Activated T-helper 9 cell treated with anti-CD3 and anti-CD28 coated beads, Interleukin-2, amount 50 U/mL, for 16 hours (primary cell): Measurements from ENCODE around the gene LPP.

Source experiments
- DNase-seq: peaks from one replicate; pipeline ENCODE4 v3.0.0-alpha.2; 2020; ENCODE audit warnings: low read depth

The LPP gene

DNA sequence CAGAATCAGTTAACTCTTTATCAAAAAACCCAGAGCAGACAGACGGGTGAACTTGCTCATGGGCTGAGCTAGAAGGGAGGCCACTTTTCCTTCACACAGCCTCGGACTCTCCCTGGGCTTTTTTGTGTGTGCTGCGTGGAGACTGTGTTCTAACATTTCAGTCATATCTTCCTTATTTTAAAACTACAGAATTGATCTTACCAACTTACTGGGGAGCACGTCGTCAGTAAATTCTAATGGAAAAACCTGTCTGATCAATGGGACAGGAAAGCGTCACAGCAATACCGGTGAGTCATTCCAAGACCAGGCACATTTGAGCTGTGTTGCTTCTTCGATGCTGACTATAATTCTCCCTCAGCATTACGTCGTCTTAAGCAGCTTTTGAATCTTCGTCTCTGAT, 145.1 kb downstream of the LPP start:
- no peak for DNase-seq

DNA sequence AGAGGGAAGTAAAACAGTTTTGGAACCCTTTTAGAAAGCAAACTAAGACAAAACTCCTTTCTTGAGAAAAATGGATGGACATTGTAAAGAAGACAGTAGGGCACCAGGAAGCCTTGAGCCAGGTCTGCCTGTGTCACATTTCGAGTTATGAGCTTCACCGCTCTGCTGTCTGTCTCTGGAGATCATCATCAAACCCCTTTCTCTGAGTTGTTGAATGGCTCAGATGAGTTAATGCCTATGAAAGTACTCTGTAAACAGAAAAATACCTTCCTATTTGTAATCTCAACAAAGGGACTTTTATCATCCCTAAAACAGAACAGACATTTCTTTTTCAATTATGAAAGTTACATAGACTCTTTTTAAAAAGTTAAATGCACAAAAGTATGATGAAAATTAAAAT, 145.8 kb downstream of the LPP start:
- no peak for DNase-seq

DNA sequence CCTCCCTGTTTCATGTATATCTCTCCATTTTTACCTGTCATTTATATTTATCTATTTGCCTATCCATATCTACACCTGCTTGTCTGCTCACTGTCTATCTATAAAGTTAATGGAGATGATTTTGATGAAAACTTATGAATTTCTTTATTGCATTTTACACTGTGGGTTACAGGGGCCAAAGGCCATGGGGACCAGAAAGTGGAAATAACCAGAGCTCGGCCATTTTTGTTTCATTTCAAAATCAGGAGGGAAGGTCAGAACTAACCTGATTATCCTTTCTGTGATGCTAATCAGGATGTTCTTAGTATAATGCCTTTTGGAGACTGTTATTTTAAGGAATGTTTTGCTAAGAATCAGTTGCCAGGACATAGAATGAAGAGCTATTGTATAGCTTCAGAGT, 147.2 kb downstream of the LPP start:
- DNase-seq = no peak

DNA sequence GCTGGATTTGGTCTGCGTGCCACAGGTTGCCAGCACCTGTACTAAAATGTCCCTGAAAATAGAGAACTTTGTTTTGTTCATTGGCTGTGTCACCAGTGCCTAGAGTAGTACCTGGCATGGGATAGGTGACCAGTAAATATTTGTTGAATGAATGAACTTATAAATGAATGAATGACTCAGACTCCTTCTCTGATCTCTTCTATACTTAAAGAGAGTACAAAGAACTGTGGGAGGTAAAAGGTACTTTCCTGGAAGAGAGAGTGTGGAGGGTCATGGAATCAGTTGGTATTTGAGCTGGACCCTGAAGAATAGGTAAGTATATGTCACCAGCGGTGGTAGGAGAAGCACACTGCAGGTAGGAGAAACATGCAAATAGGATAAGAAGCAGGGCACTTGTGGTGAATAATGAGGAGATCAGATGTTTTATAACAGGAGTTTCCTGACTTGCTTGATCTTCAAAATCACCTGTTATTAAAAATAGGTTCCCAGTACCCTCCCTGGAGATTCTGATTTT, 149.4 kb downstream of the LPP start:
- no peak for DNase-seq

DNA sequence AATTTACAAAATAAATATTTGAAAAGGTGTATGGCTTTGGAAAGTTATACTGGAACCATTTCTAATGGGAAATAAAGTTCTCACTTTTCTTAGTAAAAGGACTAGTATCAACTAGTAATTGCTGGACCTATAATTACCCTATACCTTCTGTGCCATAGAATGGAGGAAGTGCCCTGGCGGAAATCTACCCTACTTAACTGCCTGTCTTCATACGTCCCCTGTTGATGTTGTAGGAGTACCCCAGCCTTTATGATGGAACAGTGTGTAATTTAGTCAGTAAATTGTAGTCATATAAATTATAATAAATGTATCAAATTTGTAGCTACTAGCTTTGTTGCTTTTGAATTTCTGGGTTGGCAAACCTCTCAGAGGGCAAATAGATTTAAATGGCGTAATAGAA, 149.9 kb downstream of the LPP start:
- no peak for DNase-seq

DNA sequence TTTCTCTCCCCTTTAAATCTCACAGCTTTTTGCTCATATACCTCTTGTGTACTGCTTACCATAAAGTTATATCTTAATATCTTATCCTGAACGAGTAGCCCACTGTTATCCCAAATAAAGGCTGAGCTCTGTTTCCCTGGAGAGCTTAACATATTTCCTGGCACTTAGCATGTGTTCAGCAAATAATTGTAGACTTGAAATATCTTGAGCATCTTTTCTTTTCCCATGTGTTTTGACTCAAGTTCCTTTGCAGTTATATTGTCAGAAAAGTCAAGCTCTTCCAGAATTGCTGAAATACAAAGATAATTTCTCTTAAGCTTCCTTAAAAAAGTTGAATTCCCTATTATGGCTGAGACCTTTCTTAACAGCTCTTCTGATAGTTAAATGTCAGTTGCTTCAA, 150.5 kb downstream of the LPP start:
- no peak for DNase-seq

DNA sequence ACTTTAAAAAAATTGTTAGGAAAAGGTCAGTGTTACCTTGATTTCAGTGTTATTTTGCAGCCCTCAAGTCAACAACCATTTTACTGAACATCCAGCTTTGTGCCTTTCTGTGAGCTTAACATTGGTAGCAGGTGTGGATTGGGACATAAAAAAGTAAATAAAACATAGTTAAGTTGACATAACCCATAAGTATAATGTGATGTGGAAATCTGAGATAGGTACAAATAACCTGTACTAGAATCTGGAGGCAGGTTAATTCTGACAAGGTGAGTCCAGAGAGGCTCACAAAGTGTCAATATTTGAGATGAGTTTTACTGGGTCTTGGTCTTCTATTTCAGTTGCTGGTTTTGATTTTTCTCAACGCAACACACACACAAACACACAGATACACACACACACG, 151.3 kb downstream of the LPP start:
- DNase-seq = no peak

DNA sequence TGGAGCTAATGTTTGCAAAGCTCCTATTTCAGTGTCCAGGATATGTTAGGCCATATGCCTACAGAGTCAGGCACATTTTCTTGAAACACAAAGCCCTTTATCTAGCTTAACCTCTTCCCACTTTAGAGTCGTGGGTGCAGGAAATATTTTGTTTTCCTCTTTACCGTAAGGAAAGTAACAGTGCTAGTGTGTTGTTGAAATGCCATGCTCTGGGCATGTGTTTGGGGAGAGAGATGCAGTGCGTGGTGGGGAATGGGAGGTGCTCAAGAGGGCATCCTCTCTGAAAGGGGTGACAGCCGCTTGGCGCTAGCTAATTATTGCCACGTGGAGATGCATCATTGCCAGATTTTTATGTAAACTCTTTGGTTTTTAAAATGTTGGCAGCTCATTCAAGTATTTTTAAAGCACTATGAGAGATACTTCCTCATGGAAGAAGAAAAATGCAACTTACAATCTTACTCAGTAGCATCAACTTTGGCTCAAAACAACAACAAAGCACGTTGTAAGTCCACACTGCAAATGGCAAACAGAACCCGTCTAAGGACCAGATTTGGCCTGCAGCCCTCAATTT, 152.6 kb downstream of the LPP start:
- no peak for DNase-seq

DNA sequence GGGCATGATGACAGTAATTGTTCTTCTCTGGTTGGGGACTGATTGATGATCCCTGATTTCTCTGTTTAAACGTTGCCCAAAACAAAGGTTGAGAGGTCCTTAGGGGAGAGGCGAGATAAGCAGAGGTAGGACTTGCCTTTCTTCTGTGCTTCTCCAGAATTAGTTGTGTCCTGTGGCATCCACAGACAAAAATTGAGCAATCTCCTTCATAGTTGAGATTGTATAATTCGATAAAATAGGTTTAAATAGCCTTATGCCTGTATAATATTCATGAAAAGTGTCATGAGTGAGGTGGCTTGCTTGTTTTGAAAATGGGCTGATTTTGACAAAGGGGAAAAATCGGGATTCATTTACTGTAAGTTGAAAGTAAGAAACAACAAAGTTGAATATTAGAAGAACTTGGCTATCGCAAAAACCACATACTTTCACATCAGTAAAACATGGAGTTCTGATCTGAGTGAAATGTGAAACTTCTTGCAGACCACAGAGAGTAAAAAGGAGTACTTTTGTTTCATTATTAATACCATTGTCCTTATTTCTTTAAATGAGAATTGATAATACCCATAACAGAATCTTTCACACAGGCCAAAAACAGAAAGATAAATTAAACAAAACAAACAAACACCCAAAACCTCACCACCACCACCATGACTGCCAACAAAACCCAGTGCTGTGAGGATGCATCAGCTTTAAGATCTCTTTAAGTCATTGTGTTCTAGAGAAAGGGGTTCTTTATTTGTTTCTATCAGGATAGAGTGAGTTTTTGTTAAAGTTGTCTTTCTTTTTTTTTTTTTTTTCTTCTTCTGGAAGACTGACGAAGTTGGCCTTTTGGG, 155.7 kb downstream of the LPP start:
- no peak for DNase-seq

DNA sequence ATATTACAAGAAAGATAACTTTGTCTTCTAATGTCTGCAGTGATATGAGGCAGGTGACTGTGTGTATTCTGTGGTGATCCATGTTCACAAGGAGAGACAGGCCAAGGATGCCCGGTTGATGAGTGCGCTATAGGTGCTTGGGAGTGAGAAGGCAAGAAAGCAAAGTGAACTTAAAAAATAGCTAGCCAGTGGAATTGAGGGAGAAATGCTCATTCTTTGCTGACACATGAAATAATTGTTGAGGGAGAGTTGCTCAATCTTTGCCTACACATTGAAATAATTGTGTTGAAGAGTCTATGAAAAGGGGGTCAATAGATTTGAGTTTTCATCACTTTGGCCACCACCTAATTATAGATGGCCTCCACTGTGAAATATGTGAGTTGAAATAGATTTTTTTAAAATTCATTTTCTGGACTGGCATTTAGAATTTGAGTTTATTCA, 156.3 kb downstream of the LPP start:
- no peak for DNase-seq

DNA sequence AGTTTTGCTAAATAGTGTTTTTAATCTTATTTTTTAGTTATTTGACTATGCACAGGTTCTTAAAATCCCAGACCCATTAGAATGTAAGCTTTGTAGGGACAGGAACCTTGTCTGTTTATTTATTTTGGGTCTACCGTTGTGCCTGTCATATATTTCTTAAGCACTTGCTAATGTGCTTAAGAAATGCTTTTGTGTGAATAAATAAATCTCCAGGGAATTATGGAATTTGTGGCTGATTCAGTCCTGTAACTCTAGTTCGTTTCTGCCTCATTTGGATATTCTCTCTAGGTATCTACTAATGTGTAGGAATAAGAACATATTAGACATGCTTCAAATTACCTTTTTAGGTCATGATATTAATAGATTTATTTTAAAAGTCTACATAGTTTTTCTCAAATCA, 161.6 kb downstream of the LPP start:
- DNase-seq = no peak

DNA sequence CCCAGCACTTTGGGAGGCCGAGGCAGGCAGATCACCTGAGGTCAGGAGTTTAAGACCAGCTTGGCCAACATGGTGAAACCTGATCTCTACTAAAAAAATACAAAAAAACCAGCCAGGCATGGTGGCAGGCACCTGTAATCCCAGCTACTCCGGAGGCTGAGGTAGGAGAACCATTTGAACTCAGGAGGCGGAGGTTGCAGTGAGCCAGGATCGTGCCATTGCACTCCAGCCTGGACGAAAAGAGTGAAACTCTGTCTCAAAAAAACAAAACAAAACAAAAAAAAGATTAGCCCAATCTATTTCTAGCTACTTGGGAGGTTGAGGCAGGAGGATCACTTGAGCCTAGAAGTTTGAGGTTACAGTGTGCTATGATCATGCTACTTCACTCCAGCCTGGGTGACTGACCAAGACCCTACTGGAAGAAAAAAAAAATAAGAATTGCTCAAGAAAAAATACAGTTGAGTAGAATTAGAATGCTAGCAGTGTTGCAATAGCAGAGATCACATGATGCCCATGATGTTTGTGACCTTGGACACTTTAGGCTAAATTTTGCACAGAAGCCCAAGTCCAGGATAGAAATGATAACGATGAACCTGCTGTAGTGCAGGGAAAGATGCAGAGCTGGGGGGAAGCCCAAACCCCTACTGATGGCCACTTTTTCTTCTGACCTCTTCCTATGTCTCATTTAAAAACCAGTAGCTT, 162.2 kb downstream of the LPP start:
- no peak for DNase-seq

DNA sequence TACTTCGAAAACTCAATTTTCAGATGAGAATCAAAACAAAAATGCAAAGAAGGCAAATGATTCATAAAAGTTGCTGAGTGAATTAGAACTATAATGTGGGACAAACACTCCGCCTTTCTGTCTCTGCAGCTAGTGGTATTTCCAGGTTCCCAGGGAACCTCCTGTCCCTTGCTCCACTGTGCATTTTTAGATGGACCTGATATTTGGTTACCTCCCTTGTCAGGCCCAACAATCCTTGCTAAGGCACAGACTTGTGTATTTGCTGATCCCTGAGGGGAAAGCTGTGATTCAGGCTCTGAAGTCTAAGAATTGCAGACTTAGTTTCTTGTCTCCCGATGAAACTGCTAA, 162.7 kb downstream of the LPP start:
- no peak for DNase-seq

DNA sequence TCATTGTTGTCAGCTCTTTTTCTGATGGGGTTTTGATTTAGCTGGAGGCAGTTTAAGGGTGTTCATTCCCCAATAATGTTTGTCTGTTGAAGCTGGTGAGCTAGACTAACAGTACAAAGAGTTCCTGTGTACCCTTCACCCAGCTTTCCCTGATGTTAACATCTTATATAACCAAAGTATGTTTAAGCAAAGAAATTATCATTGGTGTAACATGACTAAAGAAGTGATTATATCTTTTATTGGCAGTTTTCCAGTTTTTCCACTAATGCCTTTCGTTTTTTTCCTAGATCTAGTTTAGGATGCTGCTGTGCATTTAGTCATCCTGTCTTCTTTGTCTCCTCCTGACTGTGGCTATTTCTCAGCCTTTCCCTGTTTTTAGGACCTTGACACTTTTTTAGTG, 165.6 kb downstream of the LPP start:
- no peak for DNase-seq

DNA sequence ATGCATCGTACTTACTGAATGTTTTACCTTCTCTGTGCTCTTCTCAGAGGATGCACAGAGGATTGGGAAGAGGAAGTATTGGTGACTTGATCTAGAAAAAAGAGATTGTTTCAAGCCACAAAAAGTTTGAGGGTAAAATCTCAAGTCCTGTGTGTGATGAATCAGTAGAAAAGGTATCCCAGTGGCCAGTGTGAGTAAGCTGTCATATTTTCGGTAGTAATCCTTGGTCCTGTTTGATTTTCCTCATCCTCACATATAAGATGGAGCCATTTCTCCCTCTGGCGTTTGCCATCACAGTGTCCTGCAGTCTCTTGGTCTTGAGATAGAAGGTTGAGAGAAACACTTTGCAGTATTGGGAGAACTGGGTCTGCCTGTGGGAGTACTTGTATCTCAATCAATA, 166.8 kb downstream of the LPP start:
- no peak for DNase-seq

DNA sequence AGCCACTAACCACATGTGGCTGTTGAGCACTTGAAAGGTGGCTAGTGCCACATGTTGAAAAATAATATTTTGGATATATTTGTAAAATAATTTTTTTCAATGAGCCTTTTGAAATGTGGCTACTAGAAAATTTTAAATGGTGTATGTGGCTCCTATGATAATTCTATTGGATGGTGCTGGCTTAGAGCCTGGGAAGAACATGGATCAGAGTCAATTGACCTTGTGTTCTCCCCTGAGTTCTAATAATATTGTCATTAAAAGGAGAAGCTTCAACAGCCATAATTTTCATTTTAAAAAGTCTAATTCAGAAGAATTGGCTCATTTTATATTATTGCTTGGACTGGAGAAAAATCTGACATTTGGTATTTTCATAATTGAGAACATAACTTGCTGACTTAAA, 167.3 kb downstream of the LPP start:
- no peak for DNase-seq

DNA sequence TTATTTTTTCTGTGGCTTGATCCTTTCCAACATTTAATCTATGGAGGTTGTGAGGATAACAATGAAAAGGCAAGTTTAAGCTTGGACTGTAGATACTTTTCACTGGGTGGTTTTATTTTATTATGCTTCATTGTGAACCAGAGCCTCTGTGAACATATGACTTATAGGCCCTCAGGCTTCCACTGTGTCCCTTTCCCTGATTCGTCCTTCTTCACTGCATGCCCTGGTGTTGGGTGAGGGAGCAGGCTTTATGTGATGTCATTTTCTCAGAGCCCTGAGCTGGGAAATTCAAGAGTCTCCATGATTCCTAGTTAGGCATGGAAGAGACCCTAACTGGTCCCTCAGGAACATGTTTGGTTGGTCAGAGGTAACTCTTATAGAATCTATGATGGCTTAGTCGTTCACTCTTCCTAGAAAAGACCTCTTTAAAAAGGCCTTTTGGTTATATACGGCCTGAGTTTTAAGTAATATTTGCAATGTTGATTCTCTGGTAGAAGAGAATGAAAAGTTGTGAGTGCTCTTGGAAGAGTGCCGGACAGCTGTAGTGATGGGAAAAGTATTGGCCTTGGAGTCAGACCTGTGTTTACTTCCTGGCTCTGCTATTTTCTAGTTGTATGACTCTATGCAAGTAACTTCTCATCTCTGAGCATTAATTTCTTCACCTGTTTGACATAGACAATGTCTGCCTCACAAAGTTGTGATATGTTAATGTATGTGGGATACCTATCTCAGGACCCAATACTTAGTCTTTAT, 168.4 kb downstream of the LPP start:
- DNase-seq = no peak

DNA sequence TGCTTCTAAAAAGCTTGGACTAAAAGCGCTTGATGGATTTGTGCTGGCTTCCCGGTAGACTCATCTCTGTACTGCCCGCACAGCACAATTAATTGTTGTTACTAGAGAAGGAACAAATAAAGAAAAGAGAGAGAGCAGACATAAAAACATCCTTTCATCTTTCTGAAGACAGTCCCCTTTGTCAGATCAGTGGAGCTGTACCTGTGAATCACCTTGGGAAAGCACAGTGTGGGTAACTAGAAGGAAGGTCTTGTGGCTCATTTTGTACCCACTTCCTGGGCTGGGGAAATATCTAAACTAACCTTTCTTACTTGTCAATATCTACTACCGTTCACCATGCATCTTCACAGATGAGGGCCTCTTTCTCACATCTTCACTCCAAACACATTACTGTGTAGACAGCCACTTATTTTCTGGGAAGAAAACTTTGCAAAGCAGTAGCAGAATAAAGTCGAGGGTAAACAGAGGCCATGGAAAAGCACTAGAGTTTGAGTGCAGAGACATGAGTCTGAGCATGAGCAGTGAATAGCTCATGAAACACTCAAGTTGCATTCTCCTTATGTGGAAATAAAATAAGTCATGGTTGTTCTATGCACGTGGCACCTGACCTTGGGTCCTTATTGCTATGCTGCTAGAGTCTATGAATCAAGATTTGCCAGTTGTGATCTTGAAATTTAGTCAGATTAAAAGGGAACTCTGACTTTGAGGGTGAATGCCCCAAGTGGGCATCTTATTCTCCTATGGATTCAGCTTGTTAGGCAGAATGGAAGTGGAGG, 169.3 kb downstream of the LPP start:
- DNase-seq = peak; percentile 16

DNA sequence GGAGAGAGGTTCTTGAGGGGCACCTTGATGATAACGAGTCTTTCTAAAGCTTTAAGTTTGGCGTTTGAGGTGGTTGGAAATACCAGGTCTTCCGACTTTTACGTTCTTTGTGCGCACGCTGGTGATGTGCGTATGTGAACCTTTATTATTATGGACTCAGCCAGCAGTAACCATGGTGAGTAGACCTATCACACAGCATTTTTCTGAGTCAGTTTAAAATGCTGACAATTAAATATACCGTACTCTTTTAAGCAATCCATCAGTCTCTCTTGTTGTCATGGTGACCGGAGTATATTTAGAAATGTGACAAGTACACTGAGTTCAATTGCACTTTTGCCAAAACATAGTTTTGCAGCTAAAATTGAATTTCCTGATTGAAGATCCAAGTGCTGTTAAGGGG, 172.2 kb downstream of the LPP start:
- DNase-seq = no peak

DNA sequence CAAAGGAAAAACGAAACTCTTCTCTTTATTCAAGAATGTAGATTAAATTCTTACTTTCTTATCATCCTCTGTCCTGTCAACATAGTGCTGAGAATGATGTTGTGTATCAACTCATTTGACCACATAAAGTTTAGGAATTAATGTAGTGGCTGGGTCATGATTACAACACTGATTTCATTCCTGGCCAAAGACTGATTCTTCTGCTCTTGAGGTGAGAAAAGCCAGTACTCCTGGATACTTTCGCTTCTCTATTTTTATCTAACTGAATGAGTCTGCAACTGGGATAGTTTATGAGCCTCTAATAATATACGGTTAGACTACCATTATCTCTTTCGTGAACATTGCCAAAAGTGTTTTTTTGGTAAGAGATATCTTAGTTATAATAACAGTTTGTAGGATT, 173.0 kb downstream of the LPP start:
- DNase-seq = no peak

DNA sequence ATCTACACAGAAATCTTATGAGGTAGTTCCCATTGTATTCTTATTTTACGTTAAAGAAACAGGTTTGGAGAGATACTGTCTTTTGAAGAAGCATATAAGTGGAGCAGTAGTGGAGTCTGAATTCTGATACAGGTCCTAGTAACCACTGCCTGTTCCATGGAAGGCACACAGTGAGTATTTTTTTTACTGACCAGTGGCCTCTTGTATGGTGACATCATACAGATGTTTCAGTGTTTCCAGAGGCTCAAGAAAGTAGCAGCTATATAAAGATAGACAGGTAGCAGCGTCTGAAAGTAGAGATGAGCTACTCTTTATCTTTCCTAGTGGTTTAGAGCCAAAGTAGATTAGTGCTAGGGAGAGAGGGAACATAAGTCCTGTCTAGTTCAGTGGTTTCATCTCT, 173.5 kb downstream of the LPP start:
- no peak for DNase-seq

DNA sequence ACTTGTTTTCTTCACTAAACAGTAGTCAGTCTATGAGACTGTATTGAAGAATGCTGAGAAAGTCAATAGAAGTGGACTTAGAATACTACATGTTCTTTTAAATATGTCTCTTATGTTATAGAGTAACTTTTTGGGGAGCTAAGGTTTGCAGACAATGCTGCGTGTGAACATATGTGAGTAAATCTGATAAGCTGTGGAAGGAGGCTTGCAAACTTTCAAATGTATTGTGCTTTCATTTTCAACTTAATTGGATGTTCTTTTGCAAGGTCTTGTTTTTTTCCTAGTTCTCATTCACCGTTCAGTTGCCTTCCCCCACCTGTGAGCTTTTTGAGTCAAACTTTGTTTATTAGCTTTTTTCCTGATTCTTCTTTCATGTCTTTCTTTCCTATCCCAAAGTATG, 176.2 kb downstream of the LPP start:
- DNase-seq = no peak
